Measurements from ENCODE around the gene NOSIP. TPM values are rescaled to one million over a fixed set of nuclear protein-coding genes. Genes with fewer than 3 reads are reported as not detected.

NOSIP gene
- total and polyA plus RNA-seq, 7 donors, result 53.9 to 104 (median 69.9) TPM

DNA sequence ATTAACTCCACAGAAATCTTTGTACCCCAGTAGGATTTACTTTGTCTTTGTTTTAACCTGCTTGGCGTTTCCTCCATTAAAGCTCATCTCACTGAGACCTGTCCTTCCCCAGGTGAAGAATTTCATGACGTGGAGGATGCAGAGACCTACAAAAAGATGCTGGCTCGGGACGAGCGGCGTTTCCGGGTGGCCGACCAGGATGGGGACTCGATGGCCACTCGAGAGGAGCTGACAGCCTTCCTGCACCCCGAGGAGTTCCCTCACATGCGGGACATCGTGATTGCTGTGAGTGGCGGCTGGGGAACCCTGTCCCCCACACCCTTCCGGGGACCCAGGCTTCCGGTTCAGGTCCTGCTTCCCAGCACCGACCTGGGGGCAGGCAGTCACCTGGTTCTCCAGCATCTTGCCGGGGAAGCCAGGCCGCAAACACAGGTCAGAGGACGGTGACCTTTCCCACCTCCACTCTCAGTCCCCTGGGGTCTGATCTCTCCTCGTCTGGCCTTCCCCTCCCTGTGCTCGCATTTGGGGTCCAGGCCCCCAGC is 43.4 kb downstream of the NOSIP start:
- peaks cover 10% of the 10 kb centered on the region for H3K4me1 ChIP-seq
- H3K27me3 ChIP-seq (ENCODE audit: insufficient read depth in 3 of 3, low read length in 2 of 3), result no peaks in the 10 kb centered on the region
- ATAC-seq (no peak), DNase-seq (no peak)
- no peak overlapping the region for H3K27ac ChIP-seq
- 88 to 93% (median 92%) methylated on average over 22 of the region's 22 CpGs for WGBS, 3 donors
- TF ChIP-seq, protein P1, sequence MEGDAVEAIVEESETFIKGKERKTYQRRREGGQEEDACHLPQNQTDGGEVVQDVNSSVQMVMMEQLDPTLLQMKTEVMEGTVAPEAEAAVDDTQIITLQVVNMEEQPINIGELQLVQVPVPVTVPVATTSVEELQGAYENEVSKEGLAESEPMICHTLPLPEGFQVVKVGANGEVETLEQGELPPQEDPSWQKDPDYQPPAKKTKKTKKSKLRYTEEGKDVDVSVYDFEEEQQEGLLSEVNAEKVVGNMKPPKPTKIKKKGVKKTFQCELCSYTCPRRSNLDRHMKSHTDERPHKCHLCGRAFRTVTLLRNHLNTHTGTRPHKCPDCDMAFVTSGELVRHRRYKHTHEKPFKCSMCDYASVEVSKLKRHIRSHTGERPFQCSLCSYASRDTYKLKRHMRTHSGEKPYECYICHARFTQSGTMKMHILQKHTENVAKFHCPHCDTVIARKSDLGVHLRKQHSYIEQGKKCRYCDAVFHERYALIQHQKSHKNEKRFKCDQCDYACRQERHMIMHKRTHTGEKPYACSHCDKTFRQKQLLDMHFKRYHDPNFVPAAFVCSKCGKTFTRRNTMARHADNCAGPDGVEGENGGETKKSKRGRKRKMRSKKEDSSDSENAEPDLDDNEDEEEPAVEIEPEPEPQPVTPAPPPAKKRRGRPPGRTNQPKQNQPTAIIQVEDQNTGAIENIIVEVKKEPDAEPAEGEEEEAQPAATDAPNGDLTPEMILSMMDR (IDR thresholded peaks at IDR 0.05), result no peak
- H3K4me3 ChIP-seq, result no peak overlapping the region
- peaks cover 0 to 17% of the 10 kb centered on the region in 2 donors for H3K36me3 ChIP-seq (ENCODE audit: insufficient read depth in 1 of 2, low read depth in 1 of 2)
- no peaks in the 10 kb centered on the region for H3K9me3 ChIP-seq
- intact Hi-C loops (cut with DNase I), result no loop called here

DNA sequence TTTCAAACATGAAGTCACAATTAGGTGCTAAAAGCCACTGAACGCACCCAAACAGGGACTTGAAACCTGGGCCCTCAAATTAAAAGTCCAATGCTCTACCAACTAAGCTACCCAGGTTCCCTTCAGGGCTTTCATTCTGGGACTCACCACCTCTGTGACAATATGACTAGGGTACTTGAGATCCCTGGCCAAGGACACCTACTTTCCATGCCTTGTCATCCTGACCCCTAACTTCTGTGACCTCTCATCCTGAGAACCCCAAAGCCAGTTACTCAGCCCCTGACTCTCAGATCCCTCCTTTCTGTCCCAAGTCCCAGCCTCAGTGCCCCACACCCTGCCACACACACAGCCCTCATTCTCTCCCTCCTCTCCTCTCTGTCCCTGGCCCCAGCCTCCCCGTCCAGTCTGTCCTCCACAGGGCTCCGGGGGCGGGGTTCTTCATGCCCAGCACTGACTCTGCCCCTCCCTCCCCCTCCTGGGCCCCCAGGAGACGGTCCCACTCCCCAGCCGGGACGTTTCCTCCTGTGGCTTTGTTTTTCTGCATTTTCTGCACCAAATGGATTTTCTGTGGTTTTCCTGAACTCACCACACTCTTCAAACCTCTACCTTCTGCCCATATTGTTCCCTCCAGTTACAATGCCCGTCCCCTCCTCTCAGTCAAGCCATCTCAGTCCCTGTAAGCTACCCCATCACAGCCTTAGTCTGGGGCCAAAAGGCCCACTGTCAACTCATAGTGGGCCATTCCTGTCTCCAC is 45.5 kb downstream of the NOSIP start:
- Histone ChIP-seq H3K27me3 (ENCODE audit: insufficient read depth in 3 of 3, low read length in 2 of 3) (no peaks in the 10 kb centered on the region), H3K4me3 (peak overlapping the region; percentile 72), H3K27ac (peak overlapping the region; percentile 77), H3K36me3 (ENCODE audit: insufficient read depth in 1 of 2, low read depth in 1 of 2) (peaks cover 0 to 20% of the 10 kb centered on the region in 2 donors), H3K9me3 (no peaks in the 10 kb centered on the region), H3K4me1 (peaks cover 10% of the 10 kb centered on the region)
- intact Hi-C loops (cut with DNase I), result no loop called here
- ATAC-seq (no peak), DNase-seq (no peak)
- TF ChIP-seq, protein P1 (IDR thresholded peaks at IDR 0.05), result no peak
- 79 to 88% (median 84%) methylated on average over 8 of the region's 8 CpGs for WGBS, 3 donors

GRCh38 chr19:49533551-49534488 is 46.5 kb downstream of the NOSIP start:
- 2 to 7% (median 2%) methylated on average over 42 to 87 of the region's 87 CpGs for WGBS, 3 donors
- intact Hi-C loops (cut with DNase I), result no loop called here
- Histone ChIP-seq H3K36me3 (ENCODE audit: insufficient read depth in 1 of 2, low read depth in 1 of 2) (peaks cover 0 to 15% of the 10 kb centered on the region in 2 donors), H3K9me3 (no peaks in the 10 kb centered on the region), H3K4me1 (peaks cover 10% of the 10 kb centered on the region), H3K27ac (peak overlapping the region; percentile 77), H3K4me3 (peak overlapping the region; percentile 72), H3K27me3 (ENCODE audit: insufficient read depth in 3 of 3, low read length in 2 of 3) (no peaks in the 10 kb centered on the region)
- ATAC-seq, result peak; percentile 93 to 96 (median 94)
- TF ChIP-seq, protein P1 (IDR thresholded peaks at IDR 0.05), result peak; percentile 33
- peak; percentile 84 to 89 for DNase-seq

DNA sequence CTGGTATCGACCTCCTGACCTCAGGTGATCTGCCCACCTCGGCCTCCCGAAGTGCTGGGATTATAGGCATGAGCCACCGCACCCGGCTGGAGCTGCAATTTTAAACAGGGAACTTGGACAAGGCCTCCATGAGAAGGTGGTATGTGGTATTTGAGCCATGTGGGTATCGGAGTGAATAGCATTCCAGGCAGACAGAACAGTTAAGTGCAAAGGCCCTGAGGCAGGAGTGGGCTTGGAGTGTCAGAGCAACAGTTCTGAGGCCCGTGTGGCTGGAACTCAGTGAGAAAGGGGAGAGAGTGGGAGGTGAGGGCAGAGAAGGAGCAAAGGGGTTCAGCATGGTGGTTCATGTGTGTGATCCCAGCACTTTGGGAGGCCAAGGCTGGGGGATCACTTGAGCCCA is 49.6 kb downstream of the NOSIP start:
- TF ChIP-seq, protein P1 (IDR thresholded peaks at IDR 0.05), result no peak
- no peak overlapping the region for H3K27ac ChIP-seq
- ATAC-seq (no peak), DNase-seq (no peak)
- WGBS, 3 donors, result 86 to 87% (median 87%) methylated on average over 7 of the region's 7 CpGs
- no peak overlapping the region for H3K4me3 ChIP-seq
- peaks cover 10% of the 10 kb centered on the region for H3K4me1 ChIP-seq
- H3K36me3 ChIP-seq (ENCODE audit: insufficient read depth in 1 of 2, low read depth in 1 of 2), result peaks cover 0 to 3% of the 10 kb centered on the region in 2 donors
- intact Hi-C loops (cut with DNase I), result no loop called here
- H3K27me3 ChIP-seq (ENCODE audit: insufficient read depth in 3 of 3, low read length in 2 of 3), result no peaks in the 10 kb centered on the region
- H3K9me3 ChIP-seq, result no peaks in the 10 kb centered on the region

All from psoas muscle (tissue), 8 donors.